GM12801 (cell line): ENCODE results near the gene ZNRF3.

Experiments used
- TF ChIP-seq, protein P1 (sequence below): IDR thresholded peaks from one replicate; pipeline ENCODE4 v1.5.1; 2011; ENCODE audit warnings: control low read depth; ENCODE audit not compliant: insufficient read length; ENCODE audit errors: extremely low read depth

The ZNRF3 gene

GRCh38 chr22:28967163-28967665 is 83.8 kb downstream of the ZNRF3 start:
- TF ChIP-seq, protein P1, sequence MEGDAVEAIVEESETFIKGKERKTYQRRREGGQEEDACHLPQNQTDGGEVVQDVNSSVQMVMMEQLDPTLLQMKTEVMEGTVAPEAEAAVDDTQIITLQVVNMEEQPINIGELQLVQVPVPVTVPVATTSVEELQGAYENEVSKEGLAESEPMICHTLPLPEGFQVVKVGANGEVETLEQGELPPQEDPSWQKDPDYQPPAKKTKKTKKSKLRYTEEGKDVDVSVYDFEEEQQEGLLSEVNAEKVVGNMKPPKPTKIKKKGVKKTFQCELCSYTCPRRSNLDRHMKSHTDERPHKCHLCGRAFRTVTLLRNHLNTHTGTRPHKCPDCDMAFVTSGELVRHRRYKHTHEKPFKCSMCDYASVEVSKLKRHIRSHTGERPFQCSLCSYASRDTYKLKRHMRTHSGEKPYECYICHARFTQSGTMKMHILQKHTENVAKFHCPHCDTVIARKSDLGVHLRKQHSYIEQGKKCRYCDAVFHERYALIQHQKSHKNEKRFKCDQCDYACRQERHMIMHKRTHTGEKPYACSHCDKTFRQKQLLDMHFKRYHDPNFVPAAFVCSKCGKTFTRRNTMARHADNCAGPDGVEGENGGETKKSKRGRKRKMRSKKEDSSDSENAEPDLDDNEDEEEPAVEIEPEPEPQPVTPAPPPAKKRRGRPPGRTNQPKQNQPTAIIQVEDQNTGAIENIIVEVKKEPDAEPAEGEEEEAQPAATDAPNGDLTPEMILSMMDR: no peak

DNA sequence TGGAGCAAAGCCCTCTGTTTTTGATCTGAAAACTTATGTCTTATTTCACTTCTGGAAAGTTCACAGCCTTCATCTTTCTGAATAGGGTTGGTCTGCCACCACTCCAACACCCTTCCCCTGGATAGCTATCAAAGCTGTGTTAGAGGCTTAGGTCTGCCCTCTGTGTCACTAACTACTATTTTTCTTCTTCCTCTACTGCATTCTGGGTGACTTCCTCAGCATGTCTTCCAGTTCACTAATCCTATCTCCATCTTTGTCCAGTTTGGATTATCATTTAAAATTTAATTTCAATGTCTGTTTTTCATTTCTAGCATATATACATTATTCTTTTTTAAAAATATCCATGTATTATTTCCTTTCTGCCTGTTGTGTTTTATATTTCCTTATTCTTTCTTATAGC is 84.6 kb downstream of the ZNRF3 start:
- TF ChIP-seq, protein P1: no peak

DNA sequence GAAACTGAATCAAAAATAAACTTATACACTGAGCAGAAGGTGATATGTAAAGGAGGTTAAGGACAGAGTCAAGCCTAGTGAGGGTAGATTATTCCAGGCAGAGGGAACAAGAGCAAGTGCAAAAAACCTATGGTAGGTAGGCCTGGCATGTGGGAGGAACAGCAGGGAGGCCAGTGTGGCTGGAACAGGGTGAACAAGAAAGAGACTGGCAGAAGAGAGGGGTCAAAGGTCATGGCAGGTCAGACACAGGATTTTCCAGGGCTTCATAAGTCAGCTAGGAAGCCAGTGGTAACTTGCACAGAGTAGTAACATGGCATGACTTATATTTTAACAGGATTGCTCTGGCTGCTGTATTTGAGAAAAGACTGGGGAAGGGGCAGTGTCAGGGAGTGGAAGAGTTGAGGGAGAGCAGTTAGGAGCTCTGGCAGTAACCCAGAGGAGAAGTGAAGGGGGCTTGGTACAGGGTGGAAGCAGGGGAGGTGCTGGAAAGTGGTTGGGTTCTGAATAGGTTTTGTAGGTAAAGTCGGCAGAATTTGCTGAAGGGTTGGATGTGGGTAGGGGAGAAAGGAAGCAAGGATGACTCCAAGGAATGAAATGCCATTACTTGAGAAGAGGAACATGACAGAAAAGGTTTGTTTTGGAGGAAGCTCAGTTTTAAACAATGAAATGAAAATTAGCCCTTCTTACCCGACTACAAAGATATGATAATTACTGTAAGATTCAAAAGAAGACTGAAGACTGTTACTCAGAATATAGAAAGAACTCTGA is 86.2 kb downstream of the ZNRF3 start:
- TF ChIP-seq, protein P1: no peak

DNA sequence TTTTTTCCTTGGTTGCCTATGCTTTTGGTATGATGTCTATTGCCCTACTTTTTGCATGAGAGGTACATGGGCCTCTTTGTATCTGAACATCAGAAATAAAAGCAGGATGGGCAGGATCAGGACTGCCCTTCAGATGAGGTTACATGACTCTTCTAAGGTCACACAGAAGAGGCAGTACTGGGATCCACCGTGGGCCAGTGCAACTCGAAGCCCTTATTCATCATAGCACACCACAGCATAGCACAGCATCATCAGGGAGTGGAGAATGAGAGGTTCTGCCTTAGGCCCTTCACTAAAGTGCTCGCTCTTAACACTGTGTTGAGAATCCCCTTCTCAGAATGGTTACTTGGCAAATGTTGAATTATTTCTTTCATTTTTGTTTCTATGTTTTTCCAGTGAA is 90.0 kb downstream of the ZNRF3 start:
- TF ChIP-seq, protein P1: no peak

- TF ChIP-seq, protein P1: no peak
Observed at GRCh38 chr22:28977060-28977459, 93.7 kb downstream of the ZNRF3 start.

DNA sequence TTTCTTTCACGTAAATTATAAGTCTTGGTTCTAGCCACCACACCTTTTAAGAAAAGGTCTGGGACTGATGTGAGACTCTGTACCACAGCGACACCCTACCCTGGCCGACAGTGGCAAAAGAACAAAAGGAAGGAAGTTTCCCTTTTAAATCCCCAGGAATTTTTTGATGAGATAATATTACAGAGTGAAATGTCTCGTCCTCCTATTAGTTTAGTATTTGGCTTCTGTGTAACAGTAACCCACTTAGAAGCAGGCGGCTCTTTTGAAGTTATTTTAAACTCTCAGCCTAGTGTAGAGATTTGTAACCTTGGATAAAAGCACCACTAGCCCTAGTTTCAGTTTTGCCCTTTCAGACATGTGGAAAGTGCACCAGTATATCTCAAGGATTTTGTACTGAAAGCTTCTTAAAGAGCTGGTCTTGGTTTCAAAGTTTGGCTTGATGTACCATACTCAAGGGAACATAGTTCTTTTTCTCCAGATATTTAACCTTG is 94.2 kb downstream of the ZNRF3 start:
- TF ChIP-seq, protein P1: no peak

DNA sequence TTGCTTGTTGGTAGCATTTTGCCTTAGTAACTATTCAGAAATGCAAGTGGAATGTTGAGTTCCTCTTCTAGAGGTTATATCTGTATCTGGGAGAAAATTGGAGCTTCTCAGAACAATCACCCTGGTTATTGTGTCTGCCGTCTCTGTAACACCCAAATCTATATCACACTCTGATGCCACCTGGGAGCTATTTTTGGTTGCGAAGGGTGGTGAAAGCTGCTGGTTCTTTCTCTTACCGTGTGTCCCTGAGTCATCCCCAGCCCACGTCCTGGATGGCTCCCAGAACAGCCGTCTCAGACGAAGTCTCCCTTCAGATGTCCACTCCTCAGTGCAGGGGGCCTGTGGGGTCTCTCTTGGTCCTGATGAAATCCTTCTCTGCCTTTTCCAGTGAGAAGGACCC is 94.8 kb downstream of the ZNRF3 start:
- TF ChIP-seq, protein P1: no peak
